WTC11 (cell line): ENCODE measurements around the gene ZNF609.

Experiments
- EMX1 ChIP-seq: fragments of 250-450 bp; sonication (Bioruptor Pico); IDR thresholded peaks from 2 replicates; pipeline ENCODE4 v1.8.0; 2021; ENCODE audit warnings: mild to moderate bottlenecking
- SP1 ChIP-seq: sonication (generic); formaldehyde crosslinking; conservative IDR thresholded peaks from 2 replicates; pipeline ENCODE4 v1.8.1; 2022; ENCODE audit warnings: missing genetic modification reagents
- TF ChIP-seq, protein P1 (sequence below): fragments of 200-600 bp; IDR thresholded peaks from 2 replicates; pipeline ENCODE4 v1.8.0; 2022; ENCODE audit warnings: antibody characterized with exemption
- TF ChIP-seq, protein P2 (sequence below): fragments of 250-450 bp; sonication (Bioruptor Pico); IDR thresholded peaks from 2 replicates; pipeline ENCODE4 v2.1.2; 2022; ENCODE audit warnings: mild to moderate bottlenecking, moderate library complexity
- TF ChIP-seq, protein P3 (sequence below): sonication (generic); formaldehyde crosslinking; IDR thresholded peaks from 2 replicates; pipeline ENCODE4 v1.8.1; 2023; ENCODE audit warnings: mild to moderate bottlenecking, missing genetic modification reagents

DNA sequence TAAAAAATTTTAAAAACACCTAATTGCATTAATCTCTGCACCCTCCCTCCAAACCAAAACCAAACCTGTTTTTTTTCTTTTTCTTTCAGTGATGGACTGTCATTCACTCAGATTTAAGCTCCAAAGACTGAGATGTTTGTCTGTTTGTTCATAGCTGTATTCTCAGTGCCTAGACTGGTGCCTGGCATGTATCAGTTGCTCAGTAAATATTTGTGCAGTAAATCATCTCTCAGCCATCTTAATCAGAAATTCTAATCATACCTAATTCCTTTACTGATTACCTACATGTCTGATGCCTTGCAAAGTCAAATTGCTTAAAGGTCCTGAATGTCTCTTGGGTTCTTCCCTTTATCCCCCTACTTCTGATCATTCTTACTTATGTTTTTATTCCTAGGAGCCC, 138.8 kb downstream of the ZNF609 start:
- TF ChIP-seq, protein P1, sequence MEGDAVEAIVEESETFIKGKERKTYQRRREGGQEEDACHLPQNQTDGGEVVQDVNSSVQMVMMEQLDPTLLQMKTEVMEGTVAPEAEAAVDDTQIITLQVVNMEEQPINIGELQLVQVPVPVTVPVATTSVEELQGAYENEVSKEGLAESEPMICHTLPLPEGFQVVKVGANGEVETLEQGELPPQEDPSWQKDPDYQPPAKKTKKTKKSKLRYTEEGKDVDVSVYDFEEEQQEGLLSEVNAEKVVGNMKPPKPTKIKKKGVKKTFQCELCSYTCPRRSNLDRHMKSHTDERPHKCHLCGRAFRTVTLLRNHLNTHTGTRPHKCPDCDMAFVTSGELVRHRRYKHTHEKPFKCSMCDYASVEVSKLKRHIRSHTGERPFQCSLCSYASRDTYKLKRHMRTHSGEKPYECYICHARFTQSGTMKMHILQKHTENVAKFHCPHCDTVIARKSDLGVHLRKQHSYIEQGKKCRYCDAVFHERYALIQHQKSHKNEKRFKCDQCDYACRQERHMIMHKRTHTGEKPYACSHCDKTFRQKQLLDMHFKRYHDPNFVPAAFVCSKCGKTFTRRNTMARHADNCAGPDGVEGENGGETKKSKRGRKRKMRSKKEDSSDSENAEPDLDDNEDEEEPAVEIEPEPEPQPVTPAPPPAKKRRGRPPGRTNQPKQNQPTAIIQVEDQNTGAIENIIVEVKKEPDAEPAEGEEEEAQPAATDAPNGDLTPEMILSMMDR: no peak
- no peak for TF ChIP-seq EMX1 (CRISPR knock-in tag)
- TF ChIP-seq, protein P2, sequence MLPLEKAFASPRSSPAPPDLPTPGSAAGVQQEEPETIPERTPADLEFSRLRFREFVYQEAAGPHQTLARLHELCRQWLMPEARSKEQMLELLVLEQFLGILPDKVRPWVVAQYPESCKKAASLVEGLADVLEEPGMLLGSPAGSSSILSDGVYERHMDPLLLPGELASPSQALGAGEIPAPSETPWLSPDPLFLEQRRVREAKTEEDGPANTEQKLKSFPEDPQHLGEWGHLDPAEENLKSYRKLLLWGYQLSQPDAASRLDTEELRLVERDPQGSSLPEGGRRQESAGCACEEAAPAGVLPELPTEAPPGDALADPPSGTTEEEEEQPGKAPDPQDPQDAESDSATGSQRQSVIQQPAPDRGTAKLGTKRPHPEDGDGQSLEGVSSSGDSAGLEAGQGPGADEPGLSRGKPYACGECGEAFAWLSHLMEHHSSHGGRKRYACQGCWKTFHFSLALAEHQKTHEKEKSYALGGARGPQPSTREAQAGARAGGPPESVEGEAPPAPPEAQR (CRISPR knock-in tag): no peak
- TF ChIP-seq, protein P3, sequence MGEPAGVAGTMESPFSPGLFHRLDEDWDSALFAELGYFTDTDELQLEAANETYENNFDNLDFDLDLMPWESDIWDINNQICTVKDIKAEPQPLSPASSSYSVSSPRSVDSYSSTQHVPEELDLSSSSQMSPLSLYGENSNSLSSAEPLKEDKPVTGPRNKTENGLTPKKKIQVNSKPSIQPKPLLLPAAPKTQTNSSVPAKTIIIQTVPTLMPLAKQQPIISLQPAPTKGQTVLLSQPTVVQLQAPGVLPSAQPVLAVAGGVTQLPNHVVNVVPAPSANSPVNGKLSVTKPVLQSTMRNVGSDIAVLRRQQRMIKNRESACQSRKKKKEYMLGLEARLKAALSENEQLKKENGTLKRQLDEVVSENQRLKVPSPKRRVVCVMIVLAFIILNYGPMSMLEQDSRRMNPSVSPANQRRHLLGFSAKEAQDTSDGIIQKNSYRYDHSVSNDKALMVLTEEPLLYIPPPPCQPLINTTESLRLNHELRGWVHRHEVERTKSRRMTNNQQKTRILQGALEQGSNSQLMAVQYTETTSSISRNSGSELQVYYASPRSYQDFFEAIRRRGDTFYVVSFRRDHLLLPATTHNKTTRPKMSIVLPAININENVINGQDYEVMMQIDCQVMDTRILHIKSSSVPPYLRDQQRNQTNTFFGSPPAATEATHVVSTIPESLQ (CRISPR knock-in tag): no peak
- TF ChIP-seq SP1 (CRISPR knock-in tag): no peak
